Type B pancreatic cell (in vitro differentiated cells): Measurements from ENCODE around the gene PCLAF. TPM values are rescaled to one million over a fixed set of nuclear protein-coding genes. Genes with fewer than 3 reads are reported as not detected.
"Not testable (repeated sequence)": the region's sequence is repeated elsewhere in the genome, so short reads cannot be mapped to it uniquely, and the experiment has no call there.

ENCODE experiments used
- DNase-seq: peaks from one replicate; pipeline ENCODE4 v3.0.0; 2021; ENCODE audit warnings: mixed read lengths; ENCODE audit not compliant: unreplicated experiment; ENCODE audit errors: extremely low spot score
- H3K27ac Mint-ChIP-seq: 2 replicates; pipeline ENCODE4 v1.8.0; 2021; ENCODE audit warnings: mild to moderate bottlenecking, mixed read lengths
- H3K27me3 Mint-ChIP-seq: 2 replicates; pipeline ENCODE4 v1.8.0; 2021; ENCODE audit warnings: mixed read lengths
- H3K36me3 Mint-ChIP-seq: 2 replicates; pipeline ENCODE4 v1.8.0; 2021; ENCODE audit warnings: mixed read lengths
- H3K4me1 Mint-ChIP-seq: one replicate; pipeline ENCODE4 v1.8.0; 2021; ENCODE audit warnings: mixed read lengths; ENCODE audit not compliant: unreplicated experiment
- H3K4me3 Mint-ChIP-seq: 2 replicates; pipeline ENCODE4 v1.8.0; 2021; ENCODE audit warnings: mild to moderate bottlenecking, mixed read lengths
- H3K9me3 Mint-ChIP-seq: 2 replicates; pipeline ENCODE4 v1.8.0; 2021; ENCODE audit warnings: mixed read lengths
- total RNA-seq: library from RNA; stranded (reverse); gene quantifications from 2 replicates; pipeline ENCODE4 v1.2.1, GENCODE V29; 2021; ENCODE audit warnings: low replicate concordance
- TF ChIP-seq, protein P1 (sequence below): fragments of 200-600 bp; sonication (generic); conservative IDR thresholded peaks from 2 replicates; pipeline ENCODE4 v1.5.0; 2021; ENCODE audit warnings: antibody characterized with exemption, mild to moderate bottlenecking

Gene PCLAF
- total RNA-seq, 1 donor from 2014 or later, result 45.9 TPM

DNA sequence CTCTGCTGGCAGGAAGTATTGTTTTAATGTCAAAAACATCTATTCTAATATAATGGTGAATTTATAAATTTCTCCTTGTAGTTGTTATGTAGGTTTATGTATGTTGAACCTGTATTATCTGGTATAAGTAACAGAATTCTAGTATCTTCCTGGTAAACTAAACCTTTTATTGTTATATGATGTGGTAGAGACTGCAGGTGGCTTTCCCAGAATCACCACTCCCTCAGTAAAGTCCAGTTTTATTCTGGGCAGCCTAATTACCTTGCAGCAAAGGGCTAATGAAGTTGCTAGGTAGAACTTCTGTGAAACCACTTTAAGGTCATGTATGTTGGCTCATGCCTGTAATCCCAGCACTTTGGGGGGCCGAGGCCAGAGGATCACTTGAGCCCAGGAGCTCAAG, 40.9 kb downstream of the PCLAF start:
- H3K9me3 Mint-ChIP-seq, result no peaks in the 10 kb centered on the region
- peaks cover 19% of the 10 kb centered on the region for H3K4me1 Mint-ChIP-seq
- no peaks in the 10 kb centered on the region for H3K27me3 Mint-ChIP-seq
- no peak overlapping the region for H3K27ac Mint-ChIP-seq
- TF ChIP-seq, protein P1, sequence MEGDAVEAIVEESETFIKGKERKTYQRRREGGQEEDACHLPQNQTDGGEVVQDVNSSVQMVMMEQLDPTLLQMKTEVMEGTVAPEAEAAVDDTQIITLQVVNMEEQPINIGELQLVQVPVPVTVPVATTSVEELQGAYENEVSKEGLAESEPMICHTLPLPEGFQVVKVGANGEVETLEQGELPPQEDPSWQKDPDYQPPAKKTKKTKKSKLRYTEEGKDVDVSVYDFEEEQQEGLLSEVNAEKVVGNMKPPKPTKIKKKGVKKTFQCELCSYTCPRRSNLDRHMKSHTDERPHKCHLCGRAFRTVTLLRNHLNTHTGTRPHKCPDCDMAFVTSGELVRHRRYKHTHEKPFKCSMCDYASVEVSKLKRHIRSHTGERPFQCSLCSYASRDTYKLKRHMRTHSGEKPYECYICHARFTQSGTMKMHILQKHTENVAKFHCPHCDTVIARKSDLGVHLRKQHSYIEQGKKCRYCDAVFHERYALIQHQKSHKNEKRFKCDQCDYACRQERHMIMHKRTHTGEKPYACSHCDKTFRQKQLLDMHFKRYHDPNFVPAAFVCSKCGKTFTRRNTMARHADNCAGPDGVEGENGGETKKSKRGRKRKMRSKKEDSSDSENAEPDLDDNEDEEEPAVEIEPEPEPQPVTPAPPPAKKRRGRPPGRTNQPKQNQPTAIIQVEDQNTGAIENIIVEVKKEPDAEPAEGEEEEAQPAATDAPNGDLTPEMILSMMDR, result no peak
- peaks cover 6% of the 10 kb centered on the region for H3K36me3 Mint-ChIP-seq
- DNase-seq, result no peak
- H3K4me3 Mint-ChIP-seq, result no peak overlapping the region

DNA sequence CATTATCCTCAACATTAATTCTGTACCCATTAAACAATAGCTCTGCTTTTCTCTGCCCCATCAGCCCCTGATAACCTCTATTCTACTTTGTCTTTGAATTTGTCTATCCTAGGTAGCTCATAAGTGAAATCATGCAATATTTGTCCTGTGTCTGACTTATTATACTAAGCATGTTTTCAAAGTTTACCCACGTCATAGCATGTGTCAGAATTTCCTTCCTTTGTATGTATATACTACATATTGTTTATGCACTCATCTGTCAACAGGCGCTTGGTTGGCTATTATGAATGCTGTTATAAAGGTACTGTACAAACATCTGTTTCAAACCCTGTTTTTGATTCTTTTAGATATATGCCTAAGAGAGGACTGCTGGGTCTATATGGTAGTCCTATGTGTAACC, 43.5 kb downstream of the PCLAF start:
- H3K9me3 Mint-ChIP-seq, result no peaks in the 10 kb centered on the region
- DNase-seq, result no peak
- H3K27me3 Mint-ChIP-seq, result no peaks in the 10 kb centered on the region
- TF ChIP-seq, protein P1, result no peak
- H3K4me1 Mint-ChIP-seq, result no peaks in the 10 kb centered on the region
- H3K4me3 Mint-ChIP-seq, result no peak overlapping the region
- H3K36me3 Mint-ChIP-seq, result peaks cover 10% of the 10 kb centered on the region
- H3K27ac Mint-ChIP-seq, result no peak overlapping the region

DNA sequence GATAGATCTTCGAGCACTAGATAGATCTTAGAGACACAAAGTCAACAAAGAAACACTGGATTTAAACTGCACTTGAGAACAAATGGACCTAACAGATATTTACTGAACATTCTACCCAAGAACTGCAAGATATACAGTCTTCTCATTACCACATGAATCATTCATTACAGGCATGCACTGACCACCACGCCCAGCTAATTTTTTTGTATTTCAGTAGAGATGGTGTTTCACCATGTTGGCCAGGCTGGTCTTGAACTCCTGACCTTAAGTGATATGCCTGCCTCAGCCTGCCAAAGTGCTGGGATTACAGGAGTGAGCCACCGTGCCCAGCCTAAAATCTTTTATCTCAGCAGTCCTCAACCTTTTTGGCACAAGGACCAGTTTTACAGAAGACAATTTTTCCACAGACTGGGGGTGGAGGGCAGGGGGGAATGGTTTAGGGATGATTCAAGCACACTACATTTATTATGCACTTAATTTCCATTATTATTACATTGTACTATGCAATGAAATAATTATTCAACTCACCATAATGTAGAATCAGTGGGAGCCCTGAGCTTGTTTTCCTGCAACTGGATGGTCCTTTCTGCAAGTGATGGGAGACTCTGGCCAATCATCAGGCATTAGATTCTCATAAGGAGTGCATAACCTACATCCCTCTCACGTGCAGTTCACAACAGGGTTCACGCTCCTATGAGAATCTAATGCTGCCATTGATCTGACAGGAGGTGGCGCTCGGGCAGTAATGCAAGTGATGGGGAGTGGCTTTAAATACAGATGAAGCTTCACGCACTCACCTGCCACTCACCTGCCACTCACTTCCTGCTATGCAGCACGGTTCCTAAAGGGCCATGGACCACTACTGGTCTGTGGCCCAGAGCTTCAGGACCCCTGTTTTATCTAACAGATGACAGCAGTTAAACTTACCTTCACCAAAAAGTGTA, 47.0 kb downstream of the PCLAF start:
- TF ChIP-seq, protein P1, result no peak
- peak overlapping the region; percentile 2 for H3K4me3 Mint-ChIP-seq
- H3K27me3 Mint-ChIP-seq, result no peaks in the 10 kb centered on the region
- H3K4me1 Mint-ChIP-seq, result no peaks in the 10 kb centered on the region
- no peaks in the 10 kb centered on the region for H3K9me3 Mint-ChIP-seq
- peaks cover 6% of the 10 kb centered on the region for H3K36me3 Mint-ChIP-seq
- H3K27ac Mint-ChIP-seq, result peak overlapping the region; percentile 23
- no peak for DNase-seq

DNA sequence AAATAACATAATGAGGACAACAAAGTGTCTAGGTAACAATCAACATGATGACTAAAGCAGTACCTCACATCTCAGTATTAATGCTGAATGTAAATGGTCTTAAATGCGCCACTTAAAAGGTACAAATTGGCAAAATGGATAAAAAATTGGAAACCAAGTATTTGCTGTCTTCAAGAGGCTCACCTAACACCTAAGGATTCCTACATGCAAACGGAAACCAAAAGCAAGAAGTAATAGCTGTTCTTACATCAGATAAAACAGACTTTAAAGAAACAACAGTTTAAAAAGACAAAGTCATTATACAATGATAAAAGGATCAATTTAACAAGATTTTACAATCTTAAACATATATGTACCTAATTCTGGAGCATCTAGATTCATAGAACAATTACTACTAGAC, 47.7 kb downstream of the PCLAF start:
- Mint-ChIP-seq H3K36me3 (peaks cover 6% of the 10 kb centered on the region), H3K4me1 (no peaks in the 10 kb centered on the region), H3K27ac (peak overlapping the region; percentile 23), H3K27me3 (no peaks in the 10 kb centered on the region), H3K4me3 (no peak overlapping the region), H3K9me3 (no peaks in the 10 kb centered on the region)
- DNase-seq, result no peak
- TF ChIP-seq, protein P1, result no peak

DNA sequence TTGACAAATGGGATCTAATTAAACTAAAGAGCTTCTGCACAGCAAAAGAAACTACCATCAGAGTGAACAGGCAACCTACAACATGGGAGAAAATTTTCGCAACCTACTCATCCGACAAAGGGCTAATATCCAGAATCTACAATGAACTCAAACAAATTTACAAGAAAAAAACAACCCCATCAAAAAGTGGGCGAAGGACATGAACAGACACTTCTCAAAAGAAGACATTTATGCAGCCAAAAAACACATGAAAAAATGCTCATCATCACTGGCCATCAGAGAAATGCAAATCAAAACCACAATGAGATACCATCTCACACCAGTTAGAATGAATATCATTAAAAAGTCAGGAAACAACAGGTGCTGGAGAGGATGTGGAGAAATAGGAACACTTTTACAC, 49.6 kb downstream of the PCLAF start:
- H3K27me3 Mint-ChIP-seq, H3K36me3 Mint-ChIP-seq: not testable (repeated sequence)

DNA sequence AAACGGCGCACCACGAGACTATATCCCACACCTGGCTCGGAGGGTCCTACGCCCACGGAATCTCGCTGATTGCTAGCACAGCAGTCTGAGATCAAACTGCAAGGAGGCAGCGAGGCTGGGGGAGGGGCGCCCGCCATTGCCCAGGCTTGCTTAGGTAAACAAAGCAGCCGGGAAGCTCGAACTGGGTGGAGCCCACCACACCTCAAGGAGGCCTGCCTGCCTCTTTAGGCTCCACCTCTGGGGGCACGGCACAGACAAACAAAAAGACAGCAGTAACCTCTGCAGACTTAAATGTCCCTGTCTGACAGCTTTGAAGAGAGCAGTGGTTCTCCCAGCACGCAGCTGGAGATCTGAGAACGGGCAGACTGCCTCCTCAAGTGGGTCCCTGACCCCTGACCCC, 54.3 kb downstream of the PCLAF start:
- H3K27ac Mint-ChIP-seq, H3K4me1 Mint-ChIP-seq, H3K27me3 Mint-ChIP-seq, DNase-seq, H3K9me3 Mint-ChIP-seq, H3K36me3 Mint-ChIP-seq, H3K4me3 Mint-ChIP-seq: not testable (repeated sequence)

More for the DNA sequence above, 49.6 kb downstream of the PCLAF start:
- H3K9me3 Mint-ChIP-seq, H3K27ac Mint-ChIP-seq, DNase-seq, H3K4me1 Mint-ChIP-seq, H3K4me3 Mint-ChIP-seq: not testable (repeated sequence)

DNA sequence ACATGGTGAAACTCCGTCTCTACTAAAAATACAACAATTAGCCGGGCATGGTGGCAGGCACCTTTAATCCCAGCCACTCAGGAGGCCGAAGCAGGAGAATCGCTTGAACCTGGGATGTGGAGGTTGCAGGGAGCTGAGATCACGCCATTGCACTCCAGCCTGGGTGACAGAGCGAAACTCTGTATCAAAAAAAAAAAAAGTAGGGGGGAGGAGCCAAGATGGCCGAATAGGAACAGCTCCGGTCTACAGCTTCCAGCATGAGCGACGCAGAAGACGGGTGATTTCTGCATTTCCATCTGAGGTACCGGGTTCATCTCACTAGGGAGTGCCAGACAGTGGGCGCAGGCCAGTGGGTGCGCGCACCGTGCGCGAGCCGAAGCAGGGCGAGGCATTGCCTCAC, 54.8 kb downstream of the PCLAF start:
- peak overlapping the region; percentile 74 for H3K4me3 Mint-ChIP-seq
- not testable (repeated sequence) for H3K27ac Mint-ChIP-seq

More for the DNA sequence above, 54.8 kb downstream of the PCLAF start:
- not testable (repeated sequence) for H3K9me3 Mint-ChIP-seq, H3K36me3 Mint-ChIP-seq, DNase-seq, H3K4me1 Mint-ChIP-seq, H3K27me3 Mint-ChIP-seq
